ENCODE results near the gene RNF214. TPM values are rescaled to one million over a fixed set of nuclear protein-coding genes. Genes with fewer than 3 reads are reported as not detected.

Gene RNF214
- polyA plus RNA-seq, 1 donor (not counting 4 experiments of a cell fraction or from before 2014, with no cell fraction given) = 11.8 TPM

DNA sequence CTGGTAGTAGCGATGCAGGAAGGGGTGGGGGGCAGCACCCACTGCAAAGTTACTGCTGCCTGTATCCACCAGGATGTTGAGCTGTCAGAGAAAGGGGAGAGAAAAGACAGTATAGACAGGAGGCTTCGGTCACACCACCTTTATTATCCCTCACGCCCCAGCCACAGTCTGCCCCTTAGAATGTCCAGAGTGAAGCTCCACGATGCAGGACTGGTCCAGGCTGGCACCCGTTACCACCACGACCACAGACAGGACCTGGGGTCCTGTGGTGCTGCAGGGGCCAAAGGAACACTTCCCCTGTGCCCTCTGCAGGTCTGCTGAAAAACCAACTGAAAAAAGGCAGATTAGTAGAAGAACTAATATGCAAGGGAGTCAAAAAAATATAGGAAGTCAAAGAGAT is 64.4 kb downstream of the RNF214 start:
- no peaks in the 10 kb centered on the region for H3K9me1 ChIP-seq (ENCODE audit: control insufficient read depth, extremely low read depth, insufficient read depth, low read length)
- no peak overlapping the region for H2AFZ ChIP-seq (ENCODE audit: control insufficient read depth, low read length)
- H3K9me3 ChIP-seq (ENCODE audit: control insufficient read depth, low read depth, low read length) = no peaks in the 10 kb centered on the region
- H3K4me3 ChIP-seq (ENCODE audit: control insufficient read depth in 2 of 3, extremely low read depth in 1 of 3, insufficient read depth in 2 of 3, low read depth in 1 of 3, low read length in 3 of 3) = no peak overlapping the region
- no peaks in the 10 kb centered on the region for H3K27me3 ChIP-seq (ENCODE audit: control insufficient read depth, extremely low read depth, insufficient read depth, low read length)
- TF ChIP-seq EZH2 (IDR thresholded peaks at IDR 0.05; ENCODE audit: low read length) (no peak), CTCF (optimal IDR thresholded peaks at IDR 0.05 in 1 of 3, IDR thresholded peaks at IDR 0.05 in 1 of 3, conservative IDR thresholded peaks at IDR 0.05 in 1 of 3; ENCODE audit: extremely low read depth in 1 of 3, insufficient read depth in 2 of 3, low read length in 3 of 3) (no peak)
- no peak overlapping the region for H3K27ac ChIP-seq (ENCODE audit: control insufficient read depth, insufficient read depth, low read length)
- FAIRE-seq = no peak
- H3K36me3 ChIP-seq (ENCODE audit: control insufficient read depth in 2 of 2, extremely low read depth in 1 of 2, insufficient read depth in 2 of 2, low read length in 2 of 2) = peaks cover 3 to 5% of the 10 kb centered on the region in 2 experiments
- H3K79me2 ChIP-seq (ENCODE audit: control insufficient read depth, insufficient read depth, low read length) = no peaks in the 10 kb centered on the region
- no peak for DNase-seq (ENCODE audit: low read depth, low spot score)
- no peak overlapping the region for H3K9ac ChIP-seq (ENCODE audit: control insufficient read depth, extremely low read depth, insufficient read depth, low read length)
- no peak overlapping the region for H3K4me2 ChIP-seq (ENCODE audit: control insufficient read depth, extremely low read depth, insufficient read depth, low read depth, low read length)
- no peaks in the 10 kb centered on the region for H4K20me1 ChIP-seq (ENCODE audit: control insufficient read depth, extremely low read depth, insufficient read depth, low read length)
- H3K4me1 ChIP-seq (ENCODE audit: control insufficient read depth, extremely low read depth, insufficient read depth, low read length) = no peaks in the 10 kb centered on the region
- dilution Hi-C loops (cut with MboI; ENCODE audit: extremely low pct_ligation_motif_present, low sequenced_read_pairs) = no loop called here

DNA sequence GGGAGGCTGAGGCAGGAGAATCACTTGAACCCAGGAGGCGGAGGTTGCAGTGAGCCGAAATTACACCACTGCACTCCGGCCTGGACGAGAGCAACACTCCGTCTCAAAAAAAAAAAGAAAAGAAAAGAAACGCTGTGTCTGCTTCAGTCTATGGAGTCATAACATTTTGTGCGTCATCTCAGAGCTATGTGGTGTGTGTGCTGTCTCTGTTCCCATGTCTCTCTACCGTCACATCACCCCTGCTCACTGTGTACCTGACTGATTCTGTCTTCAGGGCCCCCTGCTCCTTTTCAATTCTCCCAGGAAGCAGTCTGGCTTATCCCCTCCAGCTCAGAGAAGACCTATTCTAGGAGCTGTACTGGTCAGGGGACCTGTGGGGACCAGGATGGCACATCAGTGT is 65.7 kb downstream of the RNF214 start:
- Histone ChIP-seq H3K9ac (ENCODE audit: control insufficient read depth, extremely low read depth, insufficient read depth, low read length) (no peak overlapping the region), H2AFZ (ENCODE audit: control insufficient read depth, low read length) (no peak overlapping the region), H3K4me3 (ENCODE audit: control insufficient read depth in 2 of 3, extremely low read depth in 1 of 3, insufficient read depth in 2 of 3, low read depth in 1 of 3, low read length in 3 of 3) (no peak overlapping the region), H3K79me2 (ENCODE audit: control insufficient read depth, insufficient read depth, low read length) (no peaks in the 10 kb centered on the region), H3K27me3 (ENCODE audit: control insufficient read depth, extremely low read depth, insufficient read depth, low read length) (no peaks in the 10 kb centered on the region), H3K4me1 (ENCODE audit: control insufficient read depth, extremely low read depth, insufficient read depth, low read length) (no peaks in the 10 kb centered on the region), H3K27ac (ENCODE audit: control insufficient read depth, insufficient read depth, low read length) (no peak overlapping the region), H3K4me2 (ENCODE audit: control insufficient read depth, extremely low read depth, insufficient read depth, low read depth, low read length) (no peak overlapping the region), H4K20me1 (ENCODE audit: control insufficient read depth, extremely low read depth, insufficient read depth, low read length) (no peaks in the 10 kb centered on the region), H3K9me1 (ENCODE audit: control insufficient read depth, extremely low read depth, insufficient read depth, low read length) (no peaks in the 10 kb centered on the region), H3K9me3 (ENCODE audit: control insufficient read depth, low read depth, low read length) (no peaks in the 10 kb centered on the region), H3K36me3 (ENCODE audit: control insufficient read depth in 2 of 2, extremely low read depth in 1 of 2, insufficient read depth in 2 of 2, low read length in 2 of 2) (peaks cover 0 to 3% of the 10 kb centered on the region in 2 experiments)
- TF ChIP-seq CTCF (optimal IDR thresholded peaks at IDR 0.05 in 1 of 3, IDR thresholded peaks at IDR 0.05 in 1 of 3, conservative IDR thresholded peaks at IDR 0.05 in 1 of 3; ENCODE audit: extremely low read depth in 1 of 3, insufficient read depth in 2 of 3, low read length in 3 of 3) (no peak), EZH2 (IDR thresholded peaks at IDR 0.05; ENCODE audit: low read length) (no peak)
- dilution Hi-C loops (cut with MboI; ENCODE audit: extremely low pct_ligation_motif_present, low sequenced_read_pairs) = no loop called here
- no peak for FAIRE-seq
- no peak for DNase-seq (ENCODE audit: low read depth, low spot score)

All from keratinocyte (primary cell).